Breast epithelium (tissue), 4 donors: Measurements from ENCODE around the gene RELN. TPM values are rescaled to one million over a fixed set of nuclear protein-coding genes. Genes with fewer than 3 reads are reported as not detected.

Experiments used
- DNase-seq, 2 donors: peaks; one replicate each; pipeline ENCODE4 v3.0.0-alpha.2; 2019; ENCODE audit warnings: low spot score in 2 of 2
- H3K27ac ChIP-seq, 2 donors: fragments of 200-600 bp; sonication (generic) in 1 of 2; one replicate each; pipeline ENCODE4 v1.5.1; 2016 to 2019; ENCODE audit warnings: mild to moderate bottlenecking in 1 of 2
- H3K27me3 ChIP-seq, 2 donors: fragments of 200-600 bp; sonication (generic) in 1 of 2; one replicate each; pipeline versions ENCODE4 v1.5.1 to v1.6.0; 2017 to 2019; ENCODE audit warnings: control low read depth in 1 of 2, mild to moderate bottlenecking in 1 of 2
- H3K36me3 ChIP-seq: fragments of 200-600 bp; one replicate; pipeline ENCODE4 v1.5.1; 2019
- H3K4me1 ChIP-seq, 2 donors: fragments of 200-600 bp; sonication (generic); one replicate each; pipeline ENCODE4 v1.5.1; 2016 to 2019; ENCODE audit warnings: control low read depth in 1 of 2
- H3K4me3 ChIP-seq, 3 donors: fragments of 200-600 bp; sonication (generic); 1 replicate in 2 of 3; 2 replicates in 1 of 3; pipeline ENCODE4 v1.5.1; 2016 to 2019; ENCODE audit warnings: mild to moderate bottlenecking in 3 of 3, moderate library complexity in 2 of 3
- H3K9me3 ChIP-seq, 2 donors: fragments of 200-600 bp; sonication (generic) in 1 of 2; one replicate each; pipeline ENCODE4 v1.5.1; 2016 to 2019; ENCODE audit warnings: control low read depth in 1 of 2
- CTCF ChIP-seq, 3 donors: fragments of 450-650 bp; IDR thresholded peaks; one replicate each; pipeline ENCODE4 v1.5.1; 2016 to 2017; ENCODE audit warnings: antibody characterized with exemption in 3 of 3, mild to moderate bottlenecking in 3 of 3, moderate library complexity in 3 of 3
- POLR2A ChIP-seq: fragments of 450-650 bp; IDR thresholded peaks from one replicate; pipeline ENCODE4 v1.6.1; 2016; ENCODE audit warnings: antibody characterized with exemption, mild to moderate bottlenecking, moderate library complexity
- POLR2AphosphoS5 ChIP-seq, 3 donors: sonication (generic); formaldehyde crosslinking; IDR thresholded peaks; one replicate each; pipeline ENCODE4 v1.6.1; 2017; ENCODE audit warnings: antibody characterized with exemption in 3 of 3
- intact Hi-C: fragments of 100-400 bp; cut with DNase I; formaldehyde crosslinking; loops from one replicate; pipeline ENCODE4 v1.15.1; 2023; ENCODE audit warnings: low total_unique reads
- total RNA-seq, 3 donors: library from RNA; depleted of rRNA; stranded (reverse); fragments of >200 nt; gene quantifications; one replicate each; pipeline ENCODE4 v1.1.0, GENCODE V29; 2016

The RELN gene
- total RNA-seq, 3 donors from 2014 or later, result 3.0 to 9.8 (median 4.5) TPM

- no peak for TF ChIP-seq CTCF (IDR thresholded peaks at IDR 0.05)
- no peak for TF ChIP-seq POLR2A
- TF ChIP-seq POLR2AphosphoS5 (IDR thresholded peaks at IDR 0.05), result no peak
- H3K36me3 ChIP-seq, result no peaks in the 10 kb centered on the region
- H3K27ac ChIP-seq, result no peak overlapping the region
- DNase-seq, result no peak
- H3K4me1 ChIP-seq, result no peaks in the 10 kb centered on the region
- H3K4me3 ChIP-seq, result no peak overlapping the region
- intact Hi-C loops, result no loop called here
- H3K27me3 ChIP-seq, result no peaks in the 10 kb centered on the region
- H3K9me3 ChIP-seq, result no peaks in the 10 kb centered on the region
Measured at GRCh38 chr7:103705542-103705941, 283.9 kb downstream of the RELN start.

GRCh38 chr7:103704701-103705100, 284.8 kb downstream of the RELN start:
- Histone ChIP-seq H3K9me3 (no peaks in the 10 kb centered on the region), H3K27me3 (no peaks in the 10 kb centered on the region), H3K4me3 (no peak overlapping the region), H3K27ac (no peak overlapping the region), H3K36me3 (no peaks in the 10 kb centered on the region), H3K4me1 (no peaks in the 10 kb centered on the region)
- no peak for DNase-seq
- intact Hi-C loops, result no loop called here
- TF ChIP-seq POLR2A, result no peak
- TF ChIP-seq CTCF (IDR thresholded peaks at IDR 0.05), result no peak
- TF ChIP-seq POLR2AphosphoS5 (IDR thresholded peaks at IDR 0.05), result no peak

- DNase-seq, result no peak
- TF ChIP-seq POLR2AphosphoS5 (IDR thresholded peaks at IDR 0.05) (no peak), POLR2A (no peak), CTCF (IDR thresholded peaks at IDR 0.05) (no peak)
Measured at GRCh38 chr7:103702982-103703381, 286.5 kb downstream of the RELN start.

GRCh38 chr7:103702454-103702853, 287.0 kb downstream of the RELN start:
- no peaks in the 10 kb centered on the region for H3K9me3 ChIP-seq
- TF ChIP-seq CTCF (IDR thresholded peaks at IDR 0.05), result no peak
- no peak for TF ChIP-seq POLR2A
- no peak for TF ChIP-seq POLR2AphosphoS5 (IDR thresholded peaks at IDR 0.05)
- intact Hi-C loops, result no loop called here
- H3K4me1 ChIP-seq, result no peaks in the 10 kb centered on the region
- DNase-seq, result no peak
- no peaks in the 10 kb centered on the region for H3K36me3 ChIP-seq
- no peak overlapping the region for H3K4me3 ChIP-seq
- H3K27ac ChIP-seq, result no peak overlapping the region
- H3K27me3 ChIP-seq, result no peaks in the 10 kb centered on the region

More at GRCh38 chr7:103702982-103703381, 286.5 kb downstream of the RELN start:
- intact Hi-C loops, result no loop called here
- Histone ChIP-seq H3K27me3 (no peaks in the 10 kb centered on the region), H3K9me3 (no peaks in the 10 kb centered on the region), H3K4me3 (no peak overlapping the region), H3K27ac (no peak overlapping the region), H3K4me1 (no peaks in the 10 kb centered on the region), H3K36me3 (no peaks in the 10 kb centered on the region)

GRCh38 chr7:103699032-103699431, 290.4 kb downstream of the RELN start:
- no peak for DNase-seq
- intact Hi-C loops, result no loop called here
- no peaks in the 10 kb centered on the region for H3K4me1 ChIP-seq
- TF ChIP-seq POLR2A, result no peak
- H3K9me3 ChIP-seq, result no peaks in the 10 kb centered on the region
- H3K4me3 ChIP-seq, result no peak overlapping the region
- no peak overlapping the region for H3K27ac ChIP-seq
- no peaks in the 10 kb centered on the region for H3K36me3 ChIP-seq
- H3K27me3 ChIP-seq, result no peaks in the 10 kb centered on the region

- H3K27me3 ChIP-seq, result no peaks in the 10 kb centered on the region
- no peak for DNase-seq
- H3K4me1 ChIP-seq, result no peaks in the 10 kb centered on the region
- H3K4me3 ChIP-seq, result no peak overlapping the region
- TF ChIP-seq CTCF (IDR thresholded peaks at IDR 0.05) (no peak), POLR2A (no peak), POLR2AphosphoS5 (IDR thresholded peaks at IDR 0.05) (no peak)
- no peak overlapping the region for H3K27ac ChIP-seq
- intact Hi-C loops, result no loop called here
- H3K36me3 ChIP-seq, result no peaks in the 10 kb centered on the region
- no peaks in the 10 kb centered on the region for H3K9me3 ChIP-seq
Measured at GRCh38 chr7:103698064-103698463, 291.4 kb downstream of the RELN start.
